HS-27A (cell line): ENCODE data around the gene SOX11.

ENCODE experiments used
- DNase-seq: peaks from one replicate; pipeline ENCODE4 v3.0.0-alpha.2; 2012; ENCODE audit warnings: low read depth, missing footprints

Gene SOX11

DNA sequence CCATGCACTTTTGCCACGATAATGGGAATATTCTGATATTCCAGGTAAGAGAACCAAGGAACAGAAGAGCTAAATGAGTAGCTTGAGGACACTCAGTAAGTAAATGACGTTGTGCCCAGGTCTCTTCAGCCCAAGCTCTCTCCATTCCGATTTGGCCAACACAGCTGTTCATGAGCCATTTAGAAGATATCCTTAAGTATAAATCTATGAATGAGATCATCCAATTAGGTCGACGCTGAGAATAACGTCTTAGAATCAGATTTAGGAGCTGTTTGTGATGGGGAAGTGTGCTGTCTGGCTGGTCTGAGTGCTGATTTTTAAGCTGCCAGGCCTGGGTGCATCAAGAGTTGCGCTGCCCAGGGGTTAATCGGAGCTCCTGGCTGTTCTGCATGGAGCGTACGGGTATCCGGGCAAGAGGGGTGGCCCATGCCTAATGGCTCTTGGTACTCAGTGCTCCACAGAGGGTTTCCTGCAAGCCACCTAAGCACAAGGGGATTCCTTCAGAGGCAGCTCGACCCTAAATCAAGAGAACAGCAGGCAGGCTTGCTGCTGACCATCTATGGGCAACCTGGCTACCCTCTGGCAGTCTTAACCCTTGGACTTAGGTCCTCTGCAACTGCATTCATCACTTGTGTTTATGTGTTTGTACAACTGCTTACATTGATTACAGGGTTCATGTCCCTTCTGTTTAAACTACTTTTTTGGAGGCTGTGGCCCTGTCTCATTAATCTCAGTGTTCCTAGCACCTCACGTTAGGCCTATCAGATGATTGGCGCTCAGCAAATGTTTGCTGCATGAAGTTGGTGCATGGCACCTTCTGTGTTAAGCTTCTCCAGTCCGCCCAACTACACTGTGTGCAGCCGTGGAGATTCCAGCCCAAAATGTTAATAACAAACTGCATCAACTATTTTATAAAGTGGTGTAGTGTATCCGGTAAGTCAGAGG lies 31.9 kb downstream of the SOX11 start:
- no peak for DNase-seq

DNA sequence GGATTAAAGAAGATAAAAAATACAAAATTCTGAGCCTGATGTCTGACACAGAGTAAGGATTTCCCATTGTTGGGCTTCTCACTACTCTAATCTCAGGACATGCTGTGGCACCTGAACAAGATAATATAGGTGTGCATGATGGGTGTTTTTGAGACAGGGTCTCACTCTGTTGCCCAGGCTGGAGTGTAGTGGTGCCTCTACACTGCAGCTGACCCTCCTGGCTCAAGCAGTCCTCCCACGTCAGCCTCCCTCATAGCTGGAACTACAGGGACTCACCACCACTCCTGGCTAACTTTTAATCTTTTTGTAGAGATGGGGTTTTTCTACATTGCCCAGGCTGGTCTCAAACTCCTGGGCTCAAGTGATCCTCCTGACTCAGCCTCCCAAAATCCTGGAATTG lies 32.9 kb downstream of the SOX11 start:
- no peak for DNase-seq

DNA sequence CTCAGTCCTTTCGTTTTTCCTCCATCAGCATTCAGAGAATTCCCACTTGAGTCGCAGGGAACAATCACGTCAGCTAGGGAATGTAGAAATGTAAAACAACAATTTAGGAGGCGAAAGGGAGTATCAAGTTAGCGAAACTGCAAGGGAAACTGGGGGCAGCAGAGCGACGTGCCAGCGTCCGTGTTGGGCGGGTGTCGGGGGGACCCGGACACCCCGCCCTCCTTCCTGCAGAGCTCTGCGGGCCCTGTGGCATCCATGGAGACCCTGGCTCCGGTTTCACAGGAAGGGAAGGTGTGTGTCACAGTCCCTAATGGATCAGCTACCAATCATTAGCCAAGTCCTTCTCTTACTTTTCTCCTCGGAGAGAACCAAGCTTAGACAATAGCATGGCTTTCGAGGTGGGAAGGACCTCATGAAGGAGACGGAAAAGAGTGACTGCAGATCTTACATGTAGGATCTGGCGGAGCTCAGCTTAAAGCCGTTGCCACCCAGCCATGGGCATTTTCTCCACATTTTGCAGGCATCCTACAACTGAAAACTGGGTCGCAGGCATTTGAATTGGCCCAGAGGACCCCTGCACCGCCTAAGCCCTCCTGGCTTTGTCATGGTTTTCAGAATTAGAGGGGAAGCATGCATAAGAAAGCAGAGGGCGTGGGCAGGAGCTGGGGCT lies 33.7 kb downstream of the SOX11 start:
- DNase-seq: no peak

DNA sequence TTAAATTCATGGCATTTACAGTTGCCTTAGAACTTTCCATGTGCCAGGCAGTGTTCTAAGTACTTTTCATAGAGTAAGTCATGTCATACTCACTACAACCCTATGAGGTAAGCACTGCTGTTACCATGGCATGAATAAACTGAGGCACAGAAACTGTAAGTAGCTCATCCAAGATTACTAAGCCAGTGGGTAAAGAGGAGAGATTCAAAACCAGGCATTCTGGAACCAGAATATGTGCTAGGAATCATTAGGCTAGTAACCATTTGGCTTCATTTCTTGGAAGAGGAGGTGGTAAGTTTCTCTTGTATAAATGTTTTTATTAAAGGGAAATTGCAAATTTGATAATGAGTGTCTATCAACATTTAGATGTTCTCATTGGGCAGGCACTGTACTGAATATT lies 35.1 kb downstream of the SOX11 start:
- DNase-seq: no peak

DNA sequence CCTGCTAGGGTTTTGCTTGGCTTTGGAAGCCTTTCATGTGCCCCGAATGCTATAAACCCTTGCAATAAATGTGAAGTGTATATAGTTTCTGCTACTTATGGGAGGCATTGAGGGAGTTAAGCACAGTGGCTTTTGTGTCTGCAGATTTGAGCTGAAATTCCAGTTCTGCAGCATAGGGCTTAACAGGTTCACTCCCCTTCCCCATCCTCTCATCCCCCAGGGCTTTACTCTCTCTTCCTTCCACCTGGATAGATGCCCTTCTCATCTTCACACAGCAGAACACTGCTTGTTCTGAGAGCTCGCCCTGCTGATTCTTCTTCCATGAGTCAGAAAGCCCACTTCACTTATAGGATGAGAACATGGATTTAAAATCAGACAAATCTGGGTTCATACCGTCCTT lies 37.2 kb downstream of the SOX11 start:
- no peak for DNase-seq

DNA sequence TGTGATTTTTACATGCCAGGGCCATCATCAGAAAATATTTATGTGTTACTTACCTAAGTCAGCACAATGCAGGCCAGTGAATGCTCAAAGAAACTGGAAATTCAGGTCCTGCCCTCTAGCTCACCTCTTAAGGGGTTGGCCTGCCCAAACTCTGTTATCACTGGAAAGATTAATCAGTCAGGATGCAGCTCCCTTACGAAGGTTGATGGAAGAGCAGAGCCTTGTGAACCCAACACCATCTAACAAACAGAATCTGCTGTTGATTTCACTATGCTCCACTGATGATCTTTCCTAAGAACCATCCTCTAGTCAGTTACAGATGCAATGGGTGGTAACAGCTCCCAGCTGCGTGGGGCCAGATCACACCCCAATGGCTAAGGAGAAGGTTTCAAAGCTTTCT lies 38.2 kb downstream of the SOX11 start:
- no peak for DNase-seq

DNA sequence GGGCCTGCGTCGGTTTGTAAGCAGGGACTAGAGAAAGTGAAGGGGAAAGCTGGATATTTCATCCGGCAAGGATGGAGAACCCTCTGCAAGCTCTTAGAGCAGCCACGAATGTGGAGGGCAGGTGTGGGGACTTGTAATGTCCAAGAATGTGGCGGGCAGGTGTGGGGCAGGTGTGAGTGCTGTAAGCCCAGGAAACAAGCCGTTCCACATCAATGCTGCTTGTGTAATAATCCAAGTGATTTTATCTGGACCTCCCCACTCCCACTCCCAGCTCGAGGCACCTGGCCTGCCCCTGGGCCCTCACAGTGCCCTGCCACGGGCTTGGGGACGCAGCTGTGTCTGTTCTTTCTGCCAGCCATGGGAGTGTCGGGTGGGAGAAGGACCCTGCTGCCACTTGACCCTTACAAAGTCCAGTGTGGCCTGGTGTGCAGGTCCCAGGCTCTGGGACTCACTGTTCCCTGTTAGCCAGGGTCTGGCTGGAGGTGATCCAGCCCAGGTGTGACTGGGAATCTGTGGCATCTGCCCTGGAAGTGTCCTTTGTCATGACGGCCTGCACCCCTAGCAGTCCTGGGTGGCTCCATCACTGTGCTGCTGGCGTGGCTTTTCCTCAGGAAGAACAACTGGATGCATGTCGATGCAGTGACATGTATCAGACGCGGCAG lies 42.8 kb downstream of the SOX11 start:
- DNase-seq: no peak

DNA sequence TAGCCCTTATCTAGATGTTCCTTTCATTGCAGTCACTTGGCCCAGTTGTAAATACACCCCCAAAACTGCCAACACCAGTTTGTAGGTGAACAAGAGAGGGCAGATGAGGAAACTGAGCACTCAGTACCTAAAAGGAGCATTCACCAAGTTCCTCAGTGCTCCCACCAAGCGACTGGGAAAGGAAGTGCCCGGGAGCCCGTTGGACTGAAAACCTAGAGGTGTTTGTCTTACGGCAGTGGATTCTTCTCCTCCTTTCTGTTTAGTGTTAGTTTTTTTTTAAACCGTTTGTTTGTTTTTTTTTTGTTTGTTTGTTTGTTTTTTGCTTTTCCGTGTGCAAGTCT lies 43.3 kb downstream of the SOX11 start:
- DNase-seq: no peak

DNA sequence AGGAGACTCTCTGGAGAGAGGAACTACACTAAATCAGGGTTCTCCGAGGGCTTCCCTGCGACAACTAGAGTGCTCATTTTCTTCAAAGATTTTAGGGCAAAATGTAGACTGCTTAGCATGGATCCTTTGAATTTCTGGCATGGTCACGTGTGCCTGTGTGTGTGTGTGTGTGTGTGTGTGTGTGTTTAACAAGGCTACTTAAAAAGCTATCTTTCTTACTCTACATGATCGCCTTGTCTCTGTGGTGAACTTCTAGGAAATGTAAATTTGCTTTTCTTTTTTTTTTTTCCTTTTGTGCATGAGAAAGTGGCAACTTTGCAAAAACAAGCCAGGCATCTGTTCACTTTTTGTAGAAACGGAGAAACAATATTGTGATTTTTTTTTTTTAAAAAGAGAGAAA lies 43.9 kb downstream of the SOX11 start:
- DNase-seq: no peak

DNA sequence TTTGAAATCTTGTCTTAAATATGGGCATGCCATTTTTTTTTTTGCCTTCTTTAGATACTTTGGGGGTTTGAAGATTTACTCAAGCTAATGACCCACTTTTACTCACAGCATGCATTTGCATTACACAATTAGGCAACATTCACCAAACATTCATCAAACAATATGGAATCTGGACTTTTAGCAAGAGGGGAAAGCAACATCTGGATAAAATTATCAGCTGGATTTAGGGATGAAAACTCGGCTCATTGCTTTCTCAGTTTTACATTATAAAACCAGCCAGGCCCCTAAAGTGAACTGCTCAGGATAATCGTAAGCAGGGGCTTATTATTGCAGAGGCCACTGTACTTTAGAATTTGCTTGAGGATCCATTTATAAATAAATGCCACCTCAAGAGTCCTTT lies 44.7 kb downstream of the SOX11 start:
- DNase-seq: no peak

DNA sequence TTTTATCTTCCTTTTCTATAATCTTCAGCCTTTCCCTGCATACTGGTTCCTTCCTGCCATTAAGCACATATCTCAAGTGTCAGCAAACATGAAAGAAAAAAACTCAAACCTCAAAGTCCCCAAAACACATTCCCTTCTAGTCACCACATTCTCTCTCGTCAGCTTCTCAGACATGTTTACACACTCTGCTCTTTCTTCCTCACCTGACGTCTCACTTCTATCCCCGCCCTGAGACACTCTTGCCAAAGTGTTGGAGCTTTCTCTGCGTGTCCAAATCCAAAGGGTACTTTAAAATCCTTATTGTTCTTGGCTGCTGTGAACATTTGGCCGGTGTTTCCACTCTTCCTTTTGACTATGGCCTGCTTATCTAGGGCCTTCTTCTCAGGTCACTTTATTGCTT lies 47.9 kb downstream of the SOX11 start:
- no peak for DNase-seq

DNA sequence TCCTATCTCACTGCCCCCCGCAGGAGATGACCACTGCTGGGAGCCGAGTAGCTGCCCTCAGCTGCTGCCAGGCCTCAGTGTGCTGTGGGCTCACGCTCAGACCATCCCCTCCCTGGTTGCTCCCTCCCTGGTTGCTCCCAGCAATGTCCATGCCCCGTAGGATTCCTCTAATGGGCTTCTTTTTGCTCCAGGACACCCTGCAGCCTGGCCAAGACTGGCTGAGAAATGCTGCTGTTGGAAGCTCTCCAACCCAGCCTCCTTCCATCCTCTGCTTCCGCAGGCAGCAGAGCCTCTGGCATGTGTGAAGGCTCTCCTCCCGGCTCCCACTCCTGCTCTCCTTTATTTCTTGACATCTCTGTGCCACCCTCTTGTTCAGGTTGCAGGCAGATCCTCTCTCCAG lies 48.6 kb downstream of the SOX11 start:
- DNase-seq: no peak

DNA sequence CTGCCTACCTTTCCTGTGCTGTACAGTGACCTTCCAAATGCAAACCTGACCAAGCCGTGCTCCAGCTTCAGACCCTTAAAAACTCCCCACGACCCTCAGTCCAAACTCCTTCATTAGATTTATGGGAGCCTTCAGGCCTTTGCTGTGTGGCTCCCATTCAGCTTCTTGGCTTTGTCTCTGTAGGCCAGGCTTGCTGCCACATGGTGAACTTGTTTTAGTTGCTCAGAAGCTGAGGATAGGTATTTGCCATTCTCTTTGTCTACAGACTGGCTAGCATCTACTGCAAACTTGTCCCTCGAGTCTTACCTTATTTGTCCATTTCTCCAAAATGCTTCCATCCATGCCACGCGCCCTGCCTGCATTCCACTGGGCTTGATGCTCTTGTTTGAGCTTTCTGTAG lies 49.1 kb downstream of the SOX11 start:
- DNase-seq: no peak

DNA sequence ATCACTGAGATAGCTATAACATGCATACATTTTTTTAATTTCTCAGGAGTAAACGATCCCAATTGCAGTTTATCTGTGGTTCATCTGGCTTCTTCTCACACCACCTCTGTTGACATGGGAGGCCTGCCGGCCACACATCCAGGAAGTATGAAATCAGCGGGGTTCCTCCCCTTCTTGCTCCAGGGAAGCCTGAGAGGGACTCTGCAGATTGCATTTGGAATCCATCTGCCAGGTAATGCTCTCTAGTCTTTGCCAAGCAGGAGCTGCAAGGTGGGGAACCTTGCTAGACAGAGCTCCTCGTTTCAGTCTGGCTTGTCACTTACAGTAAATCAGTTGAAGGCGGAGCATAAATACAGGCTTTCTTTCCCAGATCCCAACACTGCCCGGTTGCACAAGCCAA lies 49.9 kb downstream of the SOX11 start:
- no peak for DNase-seq

DNA sequence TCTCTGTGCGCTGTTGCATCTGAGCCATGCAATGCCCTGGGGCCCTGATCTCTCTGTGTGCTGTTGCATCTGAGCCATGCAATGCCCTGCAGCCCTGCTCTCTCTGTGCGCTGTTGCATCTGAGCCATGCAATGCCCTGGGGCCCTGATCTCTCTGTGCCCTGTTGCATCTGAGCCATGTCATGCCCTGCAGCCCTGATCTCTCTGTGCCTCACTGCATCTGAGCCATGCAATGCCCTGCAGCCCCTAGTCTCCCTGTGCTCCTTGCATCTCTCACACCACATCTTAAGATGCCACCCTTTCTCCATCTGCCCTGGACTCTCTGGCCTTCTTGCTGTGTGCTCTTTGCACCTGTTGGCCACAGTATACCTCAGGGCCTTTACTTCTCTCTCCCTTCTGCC lies 56.2 kb downstream of the SOX11 start:
- no peak for DNase-seq

DNA sequence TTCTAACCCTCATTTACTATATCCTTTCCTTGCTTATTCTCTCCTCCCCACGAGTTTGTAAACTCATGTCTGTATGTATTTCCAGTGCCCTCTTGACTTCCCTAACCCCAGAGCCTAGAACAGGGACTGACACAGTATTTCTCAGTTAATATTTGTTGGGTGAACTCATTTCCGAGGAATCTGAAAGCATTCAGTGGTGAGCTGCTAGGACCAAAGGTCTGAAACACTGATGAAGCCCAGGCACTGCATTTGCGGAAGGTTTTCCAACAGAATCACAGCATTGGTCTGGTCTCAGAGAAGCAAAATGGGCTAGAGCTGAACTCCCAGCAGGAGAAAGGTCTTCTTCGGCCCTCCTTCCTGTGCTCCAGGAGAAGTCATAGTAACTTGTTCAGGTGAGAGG lies 56.8 kb downstream of the SOX11 start:
- no peak for DNase-seq

DNA sequence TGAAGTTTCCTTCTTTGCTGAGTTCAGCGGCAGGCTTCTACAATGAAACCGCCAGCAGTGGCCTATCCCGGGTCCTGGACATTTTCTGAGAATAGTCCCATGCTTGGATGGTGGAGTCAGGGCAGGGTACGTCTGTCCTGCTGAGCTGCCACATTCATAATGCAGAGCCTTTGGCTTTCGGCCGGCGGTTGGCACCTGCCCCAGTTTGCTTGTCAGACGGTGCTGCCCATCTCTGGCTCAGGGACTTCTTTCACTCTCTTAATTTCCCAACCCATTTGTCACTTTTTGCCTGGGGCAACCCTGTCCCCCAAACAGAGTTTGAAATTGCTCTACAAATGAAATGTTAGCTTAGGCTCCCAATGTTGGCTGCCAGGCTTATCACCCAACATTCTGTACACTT lies 57.2 kb downstream of the SOX11 start:
- no peak for DNase-seq
